Ovary (tissue), 3 donors: Measurements from ENCODE around the gene FARS2.

Experiments used
- EP300 ChIP-seq: sonication (generic); formaldehyde crosslinking; IDR thresholded peaks from one replicate; pipeline ENCODE4 v1.6.1; 2017; ENCODE audit warnings: antibody characterized with exemption
- POLR2A ChIP-seq: fragments of 450-650 bp; IDR thresholded peaks from one replicate; pipeline ENCODE4 v1.6.1; 2017; ENCODE audit warnings: antibody characterized with exemption, mild to moderate bottlenecking, moderate library complexity
- TF ChIP-seq, protein P1 (sequence below), 3 donors: fragments of 450-650 bp in 2 of 3; fragments of 200-600 bp in 1 of 3; IDR thresholded peaks; one replicate each; pipeline versions ENCODE4 v1.5.1 to v1.8.0; 2016 to 2022; ENCODE audit warnings: antibody characterized with exemption in 3 of 3, mild to moderate bottlenecking in 1 of 3
- donor health status: DM: no; HTN: no; CAD: no.

DNA sequence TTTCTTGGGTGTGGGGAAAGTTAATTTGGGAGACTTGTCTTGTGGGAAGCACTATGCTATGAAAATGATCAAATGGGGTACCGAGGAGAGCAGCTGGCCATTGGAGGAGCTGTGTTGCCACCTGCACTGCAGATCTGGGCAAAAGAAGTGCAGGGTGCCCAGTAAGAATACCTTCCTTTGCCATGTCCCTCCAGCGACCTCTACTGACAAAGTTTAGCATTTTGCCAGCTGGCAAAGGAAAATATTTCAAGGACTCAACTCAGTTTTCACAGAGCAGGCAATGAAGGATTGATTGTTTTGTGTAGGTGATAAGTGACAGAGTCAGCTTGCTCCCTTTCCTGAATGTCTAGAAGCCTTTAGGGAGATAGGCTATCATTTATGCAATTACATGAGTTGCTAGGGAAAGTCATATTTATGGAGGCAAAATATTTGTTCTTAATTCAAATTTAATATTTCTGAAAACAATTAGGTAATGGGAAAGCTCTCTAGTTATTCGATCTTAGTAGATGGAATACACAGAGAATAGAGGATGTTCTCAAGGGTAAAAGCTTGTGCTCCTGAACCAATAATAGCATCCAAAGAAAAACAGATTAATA lies 118.4 kb downstream of the FARS2 start:
- TF ChIP-seq, protein P1, sequence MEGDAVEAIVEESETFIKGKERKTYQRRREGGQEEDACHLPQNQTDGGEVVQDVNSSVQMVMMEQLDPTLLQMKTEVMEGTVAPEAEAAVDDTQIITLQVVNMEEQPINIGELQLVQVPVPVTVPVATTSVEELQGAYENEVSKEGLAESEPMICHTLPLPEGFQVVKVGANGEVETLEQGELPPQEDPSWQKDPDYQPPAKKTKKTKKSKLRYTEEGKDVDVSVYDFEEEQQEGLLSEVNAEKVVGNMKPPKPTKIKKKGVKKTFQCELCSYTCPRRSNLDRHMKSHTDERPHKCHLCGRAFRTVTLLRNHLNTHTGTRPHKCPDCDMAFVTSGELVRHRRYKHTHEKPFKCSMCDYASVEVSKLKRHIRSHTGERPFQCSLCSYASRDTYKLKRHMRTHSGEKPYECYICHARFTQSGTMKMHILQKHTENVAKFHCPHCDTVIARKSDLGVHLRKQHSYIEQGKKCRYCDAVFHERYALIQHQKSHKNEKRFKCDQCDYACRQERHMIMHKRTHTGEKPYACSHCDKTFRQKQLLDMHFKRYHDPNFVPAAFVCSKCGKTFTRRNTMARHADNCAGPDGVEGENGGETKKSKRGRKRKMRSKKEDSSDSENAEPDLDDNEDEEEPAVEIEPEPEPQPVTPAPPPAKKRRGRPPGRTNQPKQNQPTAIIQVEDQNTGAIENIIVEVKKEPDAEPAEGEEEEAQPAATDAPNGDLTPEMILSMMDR (IDR thresholded peaks at IDR 0.05) = no peak
- no peak for TF ChIP-seq POLR2A
- no peak for TF ChIP-seq EP300
